HG03060 (cell line): ENCODE results near the gene STYK1.
"Not testable (repeated sequence)": the region's sequence is repeated elsewhere in the genome, so short reads cannot be mapped to it uniquely, and the experiment has no call there.

ENCODE experiments used
- ATAC-seq: cut with Tn5 transposase; IDR thresholded peaks from one replicate; pipeline ENCODE4 v1.9.1; 2021; ENCODE audit warnings: low read depth, moderate number of reproducible peaks; ENCODE audit not compliant: unreplicated experiment

Gene STYK1

GRCh38 chr12:10572021-10572490 is 101.8 kb downstream of the STYK1 start:
- ATAC-seq, result not testable (repeated sequence)

DNA sequence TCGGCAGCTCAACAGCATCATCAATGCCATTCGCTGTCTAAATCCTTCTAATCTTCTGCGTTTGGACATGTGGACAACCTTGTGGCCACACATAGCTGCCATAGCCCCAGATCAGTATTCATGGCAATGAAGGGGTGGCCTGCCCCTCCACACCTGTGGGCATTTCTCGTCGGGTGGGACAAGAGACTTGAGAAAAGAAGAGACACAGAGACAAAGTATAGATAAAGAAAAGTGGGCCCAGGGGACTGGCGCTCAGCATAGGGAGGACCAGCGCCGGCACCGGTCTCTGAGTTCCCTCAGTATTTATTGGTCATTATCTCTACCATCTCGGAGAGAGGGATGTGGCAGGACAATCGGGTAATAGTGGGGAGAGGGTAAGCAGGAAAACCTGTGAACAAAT is 102.7 kb downstream of the STYK1 start:
- ATAC-seq, result no peak
